ENCODE results near the gene RIPK4.
"Not testable (repeated sequence)": the region's sequence is repeated elsewhere in the genome, so short reads cannot be mapped to it uniquely, and the experiment has no call there.

Gene RIPK4

GRCh38 chr21:41731081-41731480 is 35.8 kb downstream of the RIPK4 start:
- no peak for DNase-seq

DNA sequence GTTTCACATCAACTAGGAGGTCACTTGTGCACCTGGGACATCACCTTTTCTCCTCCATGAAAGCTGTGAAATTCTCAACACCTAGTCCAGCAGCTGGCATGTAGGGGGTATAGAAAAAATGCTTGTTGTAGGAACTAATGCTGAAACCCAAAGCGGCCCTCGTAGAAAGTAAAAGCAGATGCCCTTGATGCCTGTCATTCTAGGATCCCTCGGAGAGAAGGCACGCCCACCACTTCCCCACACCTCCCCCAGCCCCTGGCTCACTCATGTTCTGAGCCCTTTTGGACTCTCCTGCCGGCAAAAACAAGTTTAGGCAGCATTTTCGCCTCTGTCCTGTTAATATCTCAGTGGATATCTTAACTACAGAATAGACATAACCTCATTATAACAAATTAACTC is 36.5 kb downstream of the RIPK4 start:
- DNase-seq, result no peak

GRCh38 chr21:41729701-41730366 is 37.0 kb downstream of the RIPK4 start:
- no peak for DNase-seq

- DNase-seq, result no peak
Observed at GRCh38 chr21:41727784-41728763, 38.8 kb downstream of the RIPK4 start.

GRCh38 chr21:41726970-41727783 is 39.7 kb downstream of the RIPK4 start:
- DNase-seq, result no peak

- no peak for DNase-seq
Observed at GRCh38 chr21:41726630-41726969, 40.3 kb downstream of the RIPK4 start.

DNA sequence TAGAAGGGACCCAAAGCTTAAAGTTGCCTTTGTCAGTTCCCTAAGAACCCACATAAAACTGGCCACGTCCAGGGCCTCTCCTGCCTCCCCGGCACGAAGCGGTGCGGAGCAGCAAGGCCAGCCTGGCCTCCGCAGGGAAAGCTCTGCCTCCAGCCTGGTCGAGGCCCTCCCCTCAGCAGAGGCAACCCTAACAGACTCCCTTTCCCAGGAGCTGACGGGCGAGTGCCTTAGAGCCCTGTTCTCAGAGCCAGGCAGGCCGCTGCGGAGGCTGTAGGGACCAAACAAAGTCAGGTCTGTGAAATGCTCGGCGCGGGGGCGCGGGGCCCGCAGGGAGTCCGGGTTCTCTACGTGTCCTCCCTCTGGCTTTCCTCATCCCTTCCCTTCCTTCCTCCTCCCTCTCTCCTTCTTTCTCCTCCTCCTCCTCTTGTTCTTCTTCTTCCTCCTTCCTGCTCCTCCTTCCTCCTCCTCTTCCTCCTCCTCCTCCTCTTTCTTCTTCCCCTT is 40.7 kb downstream of the RIPK4 start:
- no peak for DNase-seq

- no peak for DNase-seq
Observed at GRCh38 chr21:41725421-41726031, 41.3 kb downstream of the RIPK4 start.

DNA sequence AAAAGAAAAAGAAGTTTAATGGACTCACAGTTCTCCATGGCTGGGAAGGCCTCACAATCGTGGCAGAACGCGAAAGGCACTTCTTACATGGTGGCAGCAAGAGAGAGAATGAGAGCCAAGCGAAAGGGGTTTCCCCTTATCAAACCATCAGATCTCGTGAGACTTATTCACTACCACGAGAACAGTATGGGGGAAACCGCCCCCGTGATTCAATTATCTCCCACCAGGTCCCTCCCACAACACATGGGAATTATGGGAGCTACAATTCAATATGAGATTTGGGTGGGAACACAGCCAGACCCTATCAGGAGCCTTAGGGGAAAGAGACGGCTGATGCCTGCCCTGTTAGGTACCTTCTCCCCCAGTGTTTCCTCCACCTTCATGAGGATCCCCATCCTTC is 43.0 kb downstream of the RIPK4 start:
- DNase-seq, result not testable (repeated sequence)

- DNase-seq, result no peak
Observed at GRCh38 chr21:41722052-41723018, 44.5 kb downstream of the RIPK4 start.

DNA sequence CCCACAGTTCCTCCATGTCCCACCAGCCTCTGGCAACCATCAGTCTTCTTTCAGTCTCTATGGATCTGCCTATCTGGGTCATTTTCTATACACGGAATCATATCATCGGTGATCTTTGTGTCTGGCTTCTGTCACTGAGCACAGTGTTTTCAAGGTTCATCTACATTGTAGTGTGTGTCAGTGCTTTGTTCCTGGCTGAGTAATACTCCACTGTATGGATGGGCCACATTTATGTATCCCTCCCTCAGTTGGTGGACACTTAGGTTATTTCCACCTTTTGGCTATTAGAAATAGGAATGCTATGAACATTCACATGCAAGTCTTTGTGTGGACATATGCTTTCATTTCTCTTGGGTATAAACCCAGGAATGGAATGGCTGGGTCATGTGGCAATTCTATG is 46.6 kb downstream of the RIPK4 start:
- no peak for DNase-seq

GRCh38 chr21:41719691-41720090 is 47.2 kb downstream of the RIPK4 start:
- DNase-seq, result no peak

GRCh38 chr21:41717573-41718330 is 49.1 kb downstream of the RIPK4 start:
- no peak for DNase-seq

GRCh38 chr21:41716751-41717150 is 50.1 kb downstream of the RIPK4 start:
- no peak for DNase-seq

DNA sequence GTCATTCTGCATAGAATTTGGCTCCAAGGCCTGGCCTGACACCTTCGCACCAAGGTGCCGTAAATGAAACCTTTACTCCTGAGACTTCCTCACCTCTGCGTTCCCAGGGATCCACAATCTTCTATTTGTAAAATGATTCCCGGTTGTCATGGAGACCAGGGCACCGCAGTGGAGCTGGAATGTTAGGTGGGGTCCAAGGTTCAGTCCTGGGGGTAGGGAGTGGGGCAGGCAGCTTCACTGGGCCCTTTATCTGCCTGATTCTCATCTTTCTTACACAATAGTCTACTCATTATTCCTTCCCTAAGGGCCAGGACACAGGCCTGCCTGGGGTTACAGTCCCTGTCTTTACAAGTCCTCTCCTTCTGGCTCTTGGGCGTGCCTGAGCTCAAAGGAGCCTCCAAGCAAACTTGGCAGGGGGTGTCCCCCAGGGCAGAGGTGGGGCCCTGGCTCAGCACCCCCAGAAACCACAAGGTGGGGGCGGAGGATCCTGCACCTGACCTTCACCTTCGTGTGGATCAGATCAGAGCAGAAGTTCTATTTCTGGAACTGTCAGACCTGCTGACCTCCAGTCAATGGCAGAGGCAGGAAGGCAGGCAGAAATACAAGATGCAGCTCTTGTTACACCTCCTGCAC is 51.1 kb downstream of the RIPK4 start:
- no peak for DNase-seq

DNA sequence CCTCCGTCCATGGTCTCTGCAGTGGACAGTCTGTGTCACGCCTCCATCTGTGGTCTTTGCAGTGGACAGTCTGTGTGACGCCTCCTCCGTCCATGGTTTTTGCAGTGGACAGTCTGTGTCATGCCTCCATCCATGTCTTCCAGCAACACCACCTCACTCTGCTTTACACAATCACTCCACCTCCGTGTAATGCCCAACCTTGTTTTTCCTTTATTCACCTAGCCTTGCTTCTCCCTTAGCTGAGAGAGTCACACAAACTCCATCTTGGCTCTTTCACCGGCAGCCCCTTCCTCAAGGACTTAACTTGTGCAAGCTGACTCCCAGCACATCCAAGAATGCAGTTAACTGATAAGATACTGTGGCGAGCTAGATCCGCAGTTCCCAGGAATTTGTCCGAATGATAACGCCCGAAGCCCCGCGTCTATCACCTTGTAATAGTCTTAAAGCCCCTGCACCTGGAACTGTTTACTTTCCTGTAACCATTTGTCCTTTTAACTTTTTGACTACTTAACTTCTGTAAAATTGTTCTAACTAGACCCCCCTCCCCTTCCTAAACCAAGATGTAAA is 52.5 kb downstream of the RIPK4 start:
- not testable (repeated sequence) for DNase-seq

- DNase-seq, result no peak
Observed at GRCh38 chr21:41713495-41714281, 53.2 kb downstream of the RIPK4 start.

DNA sequence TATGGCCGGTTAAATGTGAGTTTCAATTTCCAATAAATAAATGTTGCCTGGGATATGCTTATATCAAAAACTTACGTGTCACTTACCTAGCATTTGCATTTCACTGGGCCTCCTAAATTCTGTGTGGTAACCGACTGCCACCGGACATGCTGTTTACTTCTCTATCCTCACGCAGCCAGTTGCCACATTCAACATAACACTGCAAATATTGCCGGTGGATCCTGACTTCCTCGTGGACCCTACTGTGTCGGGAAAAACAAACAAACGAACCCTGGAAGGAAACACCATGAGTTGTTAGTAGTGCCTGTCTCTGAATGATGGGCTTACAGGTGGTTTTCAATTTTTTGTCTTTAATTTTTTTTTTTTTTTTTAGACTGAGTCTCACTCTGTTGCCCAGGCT is 54.1 kb downstream of the RIPK4 start:
- no peak for DNase-seq

- DNase-seq, result no peak
Observed at GRCh38 chr21:41712201-41712600, 54.7 kb downstream of the RIPK4 start.

Data from NK-92 treated with Interleukin-12 subunit alpha and Interleukin-12 subunit beta, amount 100 ng/mL, for 24 hours (cell line).